Middle frontal gyrus (tissue), 1 donor: ENCODE results near the gene SCLY.

Experiments
- DNase-seq: peaks from one replicate; pipeline ENCODE4 v3.0.0-alpha.2; 2015; ENCODE audit warnings: low spot score; ENCODE audit errors: extremely low spot score

Gene SCLY

GRCh38 chr2:238069021-238069709 lies 8.4 kb downstream of the SCLY start:
- no peak for DNase-seq

- DNase-seq, result no peak
These were observed 9.1 kb downstream of the SCLY start for GRCh38 chr2:238069877-238070276.

- DNase-seq, result no peak
These were observed 14.6 kb downstream of the SCLY start for GRCh38 chr2:238075397-238075796.

DNA sequence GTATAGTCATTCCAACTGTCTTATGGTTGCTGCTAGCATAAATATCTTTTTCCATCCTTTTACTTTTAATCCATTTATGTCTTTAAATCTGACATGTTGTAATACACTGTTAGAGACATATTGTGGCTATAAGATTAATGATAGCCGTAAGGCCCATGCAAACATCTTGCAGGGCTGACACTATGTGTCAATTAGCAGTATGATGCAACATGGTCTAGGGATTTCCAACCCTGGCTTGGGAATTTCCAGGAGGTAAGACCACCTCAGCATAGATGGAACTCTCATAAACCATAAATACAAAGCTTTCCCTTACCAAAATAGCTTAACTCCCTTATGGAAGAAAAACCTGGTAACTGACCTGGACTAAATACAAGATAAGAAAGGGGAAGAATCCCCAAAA lies 16.5 kb downstream of the SCLY start:
- no peak for DNase-seq

- DNase-seq, result no peak
These were observed 19.1 kb downstream of the SCLY start for GRCh38 chr2:238079874-238080327.

DNA sequence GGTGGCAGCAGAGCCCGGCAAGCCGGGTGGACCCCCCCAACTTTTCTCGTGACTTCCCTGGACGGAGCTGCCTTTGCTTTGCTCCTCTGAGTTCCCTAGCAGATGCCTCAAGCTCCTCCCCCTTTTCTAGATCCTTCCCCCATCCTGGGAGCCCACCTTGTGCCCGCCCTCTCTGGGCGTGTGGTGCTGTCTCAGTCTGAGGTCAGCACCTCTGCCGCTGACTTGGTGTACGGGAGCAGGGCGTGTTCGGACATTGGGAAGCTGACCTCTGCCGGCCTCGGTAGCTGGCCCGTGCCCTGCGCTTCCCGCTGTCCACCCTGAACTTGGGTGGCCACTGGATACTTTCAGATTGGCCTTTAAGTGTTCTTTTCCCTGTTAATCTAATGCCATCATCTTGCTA lies 19.7 kb downstream of the SCLY start:
- DNase-seq, result no peak

DNA sequence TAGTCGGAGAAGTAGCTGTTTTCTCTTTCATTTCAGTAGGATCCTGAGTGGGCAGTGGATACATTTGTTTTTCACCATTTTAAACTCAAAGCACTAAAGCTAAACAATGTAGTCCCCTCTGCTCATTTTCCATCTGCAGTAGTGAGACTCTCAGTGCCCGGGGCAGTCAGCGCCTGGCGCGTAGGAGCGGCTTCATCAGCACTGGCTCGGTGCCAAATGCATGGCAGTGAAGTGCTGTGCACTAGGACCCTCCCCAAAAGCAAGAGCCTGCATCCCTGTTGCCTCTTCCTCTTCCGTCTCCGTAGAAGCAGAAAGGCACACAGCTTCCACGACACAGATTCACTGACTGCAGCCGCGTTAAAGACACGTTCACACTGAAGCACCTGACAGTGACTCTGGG lies 20.3 kb downstream of the SCLY start:
- DNase-seq, result no peak

DNA sequence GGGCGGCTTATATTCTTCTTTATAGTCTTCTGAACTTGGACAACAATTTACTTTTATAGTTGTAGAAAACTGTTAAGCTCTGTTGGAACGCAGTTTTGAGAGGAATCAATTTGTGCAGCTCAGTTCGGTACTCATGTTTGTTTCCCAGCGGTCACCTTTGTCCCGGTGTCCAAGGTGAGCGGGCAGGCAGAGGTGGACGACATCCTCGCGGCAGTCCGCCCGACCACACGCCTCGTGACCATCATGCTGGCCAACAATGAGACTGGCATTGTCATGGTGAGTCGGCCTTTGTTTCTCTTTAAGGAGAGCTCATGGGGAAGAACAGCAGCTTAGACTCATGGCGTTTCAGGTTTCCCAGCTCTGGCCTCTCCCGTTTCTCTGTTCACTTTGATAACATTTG lies 20.8 kb downstream of the SCLY start:
- no peak for DNase-seq

DNA sequence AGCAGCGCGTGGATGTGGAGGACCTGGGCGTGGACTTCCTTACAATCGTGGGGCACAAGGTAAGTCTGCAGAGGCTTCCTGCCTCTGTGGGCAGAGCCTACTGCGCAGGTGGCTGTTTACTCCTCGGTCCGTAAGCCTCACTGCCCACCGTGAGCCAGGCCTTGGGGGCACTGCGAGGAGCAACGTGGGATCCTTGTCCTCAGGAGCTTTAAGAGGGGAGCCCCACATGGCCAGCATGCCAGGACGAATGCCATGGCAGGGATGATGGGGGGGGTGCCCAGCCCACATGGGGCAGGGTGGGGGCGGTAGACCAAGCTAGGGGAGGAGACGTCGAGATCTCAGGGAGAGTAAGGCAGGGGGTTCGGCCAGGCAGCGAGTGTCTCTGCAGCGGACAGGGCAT lies 21.4 kb downstream of the SCLY start:
- DNase-seq, result no peak

GRCh38 chr2:238082827-238083226 lies 22.0 kb downstream of the SCLY start:
- DNase-seq, result no peak

GRCh38 chr2:238083919-238084318 lies 23.1 kb downstream of the SCLY start:
- DNase-seq, result no peak

DNA sequence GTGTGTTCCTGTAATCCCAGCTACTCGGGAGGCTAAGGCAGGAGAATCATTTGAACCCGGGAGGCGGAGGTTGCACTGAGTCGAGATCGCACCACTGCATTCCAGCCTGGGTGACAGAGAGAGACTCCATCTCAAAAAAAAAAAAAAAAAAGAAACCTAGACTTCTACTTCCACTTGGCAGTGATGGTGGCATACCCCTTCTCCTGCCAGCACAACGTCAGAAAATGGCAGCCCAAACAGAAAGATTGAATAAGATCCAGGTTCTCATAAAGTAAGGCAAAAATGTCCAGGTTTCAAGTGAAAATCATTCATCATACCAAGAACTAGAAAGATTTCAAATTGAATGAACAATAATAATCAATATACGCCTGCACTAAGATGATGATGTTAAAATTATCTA lies 24.0 kb downstream of the SCLY start:
- DNase-seq, result no peak

DNA sequence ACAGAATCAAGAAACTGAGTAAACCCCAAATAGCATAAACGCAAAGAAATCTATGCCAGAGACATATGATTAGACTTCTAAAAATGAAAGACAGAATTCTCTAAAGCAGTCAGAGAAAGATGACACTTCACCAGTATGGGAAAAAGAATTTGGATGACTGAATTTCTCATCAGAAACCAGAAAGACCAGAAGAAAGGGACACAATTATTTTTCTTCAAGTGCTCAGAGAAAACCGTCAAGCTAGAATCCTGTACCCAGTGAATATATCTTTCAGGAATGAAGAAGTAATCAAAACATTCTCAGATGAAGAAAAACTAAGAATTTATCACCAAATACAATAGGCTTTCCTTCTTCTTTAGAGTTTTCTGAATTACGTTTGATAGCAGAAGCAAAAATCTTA lies 25.1 kb downstream of the SCLY start:
- no peak for DNase-seq

- no peak for DNase-seq
These were observed 26.4 kb downstream of the SCLY start for GRCh38 chr2:238087211-238087610.

GRCh38 chr2:238090887-238091286 lies 30.1 kb downstream of the SCLY start:
- no peak for DNase-seq

DNA sequence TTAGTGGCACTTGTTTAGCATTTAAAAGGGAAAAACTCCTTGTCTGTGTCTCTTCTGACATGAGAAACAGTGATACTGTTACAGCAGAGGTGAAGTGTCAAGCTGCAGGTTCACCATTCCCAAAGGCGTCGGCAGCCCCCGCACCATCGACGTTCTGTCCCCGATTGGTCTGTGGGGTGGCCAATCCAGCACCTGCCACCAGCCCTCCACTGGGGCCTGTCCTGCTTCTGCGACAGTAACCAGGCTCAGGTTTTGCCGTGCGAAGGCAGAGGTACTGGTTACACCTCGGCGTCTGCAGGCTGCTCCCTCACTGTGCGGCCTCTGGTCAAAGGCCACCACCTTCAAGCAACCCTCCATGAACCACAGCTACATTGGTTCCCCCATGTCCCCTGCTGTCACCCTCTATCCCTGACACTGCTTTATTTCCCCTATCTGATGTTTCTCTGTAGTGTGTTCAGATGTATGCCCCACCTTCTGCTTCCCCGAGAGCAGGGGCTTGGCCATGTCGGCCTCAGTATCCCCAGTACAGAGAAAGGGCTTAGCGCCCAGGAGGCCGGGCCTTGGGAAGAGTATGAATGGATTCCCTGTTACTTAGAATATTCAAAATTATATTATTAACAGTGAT lies 30.7 kb downstream of the SCLY start:
- no peak for DNase-seq

DNA sequence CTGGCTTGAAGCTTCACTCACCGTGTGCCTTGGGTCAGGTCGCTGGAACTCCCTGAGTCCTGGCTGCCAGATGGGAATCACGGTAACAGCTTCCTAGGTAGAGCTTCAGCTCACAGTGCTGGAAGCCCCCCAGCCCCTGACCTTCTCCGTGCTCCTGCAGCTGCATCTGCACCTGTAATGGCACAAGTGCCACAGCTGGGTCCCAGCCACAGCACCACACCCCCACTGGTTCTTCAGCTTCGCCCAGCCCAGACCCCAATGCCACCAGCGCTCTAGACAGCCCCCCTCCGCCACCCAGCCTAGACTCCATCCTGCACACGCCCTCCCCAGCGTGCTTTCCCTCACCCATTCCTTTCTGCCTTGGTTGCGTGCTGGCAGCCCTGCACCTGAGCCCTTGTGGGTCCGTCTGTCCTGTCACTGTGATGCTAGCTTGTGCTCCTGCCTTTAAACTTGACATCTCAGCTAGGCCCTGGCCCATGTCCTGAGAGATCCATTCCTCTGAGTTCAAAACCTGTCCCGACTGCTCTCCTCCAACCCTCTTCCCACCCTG lies 31.8 kb downstream of the SCLY start:
- no peak for DNase-seq

DNA sequence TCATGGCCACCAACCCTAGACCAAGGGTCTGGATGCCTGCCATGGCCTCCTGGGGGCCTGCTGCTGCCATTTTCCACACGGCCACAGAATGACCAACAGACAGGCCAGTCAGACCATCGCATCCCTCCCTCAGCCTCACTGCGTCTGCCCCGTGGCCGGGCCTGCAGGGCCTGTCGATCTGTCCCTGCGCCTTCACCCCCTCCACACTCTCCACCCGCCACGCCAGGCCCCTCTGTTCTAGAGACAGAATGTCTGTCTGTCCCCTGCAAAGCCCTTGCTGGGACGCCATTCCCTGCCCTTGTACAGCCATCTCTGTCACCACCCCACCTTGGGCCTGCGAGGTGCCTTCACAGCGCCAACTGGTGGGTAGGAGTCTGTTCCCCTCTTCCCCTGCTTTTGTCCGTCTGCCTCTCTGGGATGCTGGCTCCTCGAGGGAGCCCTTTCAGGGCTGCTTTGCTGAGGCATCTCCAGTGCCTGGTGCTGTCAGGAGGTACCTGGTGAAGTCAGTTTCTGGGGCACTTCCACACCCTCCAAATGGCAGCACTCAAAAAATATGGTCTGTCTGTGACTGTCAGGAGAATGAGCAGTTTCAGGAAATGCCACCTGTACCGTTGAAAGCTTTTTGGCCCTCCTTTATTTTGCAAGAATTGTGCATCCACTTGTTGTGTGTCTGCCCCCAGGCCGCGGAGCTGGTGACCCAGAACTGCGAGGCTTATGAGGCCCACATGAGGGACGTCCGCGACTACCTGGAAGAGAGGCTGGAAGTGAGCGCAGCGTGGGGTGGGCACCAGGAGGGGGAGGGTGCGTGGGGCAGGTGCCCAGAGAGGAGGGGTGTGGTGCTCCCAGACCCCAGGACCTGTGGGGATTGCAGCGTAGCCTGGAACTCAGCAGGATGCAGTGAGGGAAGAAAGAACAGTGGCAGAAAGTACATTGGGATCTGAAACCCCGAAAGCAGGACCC lies 32.7 kb downstream of the SCLY start:
- no peak for DNase-seq

GRCh38 chr2:238094438-238095022 lies 33.7 kb downstream of the SCLY start:
- no peak for DNase-seq

DNA sequence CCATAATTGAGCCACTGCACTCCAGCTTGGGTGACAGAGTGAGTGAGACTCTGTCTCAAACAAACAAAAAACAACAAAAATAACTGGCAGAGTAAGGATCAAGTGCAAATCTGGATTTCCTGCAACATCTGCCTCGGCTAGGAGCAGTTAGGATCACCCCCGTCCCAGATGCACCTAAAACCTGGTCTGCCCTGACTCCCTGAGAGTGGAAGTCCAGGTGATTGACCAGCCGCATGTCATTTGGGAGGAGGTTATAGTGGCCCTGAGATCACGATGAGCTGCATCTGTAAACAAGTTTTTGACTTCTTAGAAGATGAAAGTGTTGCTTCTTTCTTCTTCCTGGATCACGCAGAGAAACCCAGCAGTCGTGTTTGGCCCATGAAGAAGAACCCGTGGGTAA lies 34.3 kb downstream of the SCLY start:
- DNase-seq, result no peak

GRCh38 chr2:238096311-238097011 lies 35.7 kb downstream of the SCLY start:
- DNase-seq, result no peak
